Peyer's patch (tissue), 4 donors: ENCODE data around the gene LAP3. TPM values are rescaled to one million over a fixed set of nuclear protein-coding genes. Genes with fewer than 3 reads are reported as not detected.
"Not testable (repeated sequence)": the region's sequence is repeated elsewhere in the genome, so short reads cannot be mapped to it uniquely, and the experiment has no call there.

Source experiments
- DNase-seq, 3 donors: peaks; one replicate each; pipeline ENCODE4 v3.0.0-alpha.2; 2017 to 2019
- H3K27ac ChIP-seq, 4 donors: fragments of 200-600 bp; sonication (generic); one replicate each; pipeline ENCODE4 v1.5.1; 2016 to 2019
- H3K27me3 ChIP-seq, 2 donors: fragments of 200-600 bp; sonication (generic); one replicate each; pipeline ENCODE4 v1.5.1; 2019
- H3K36me3 ChIP-seq, 3 donors: fragments of 200-600 bp; sonication (generic); one replicate each; pipeline ENCODE4 v1.5.1; 2016 to 2019
- H3K4me1 ChIP-seq, 4 donors: fragments of 200-600 bp; sonication (generic); one replicate each; pipeline ENCODE4 v1.5.1; 2016 to 2019
- H3K4me3 ChIP-seq, 4 donors: fragments of 200-600 bp; sonication (generic); 1 replicate in 3 of 4; 2 replicates in 1 of 4; pipeline ENCODE4 v1.5.1; 2016 to 2019; ENCODE audit warnings: mild to moderate bottlenecking in 1 of 4
- H3K9me3 ChIP-seq, 4 donors: fragments of 200-600 bp; sonication (generic); one replicate each; pipeline ENCODE4 v1.5.1; 2016 to 2019; ENCODE audit warnings: mild to moderate bottlenecking in 1 of 4
- CTCF ChIP-seq, 6 experiments: fragments of 450-650 bp in 4 of 6; fragments of 200-600 bp in 2 of 6; sonication (generic) in 1 of 6; IDR thresholded peaks; one replicate each; pipeline ENCODE4 v1.5.1; 2017 to 2019; ENCODE audit warnings: antibody characterized with exemption in 6 of 6, mild to moderate bottlenecking in 3 of 6, moderate library complexity in 1 of 6
- POLR2A ChIP-seq, 2 donors: fragments of 450-650 bp; IDR thresholded peaks; one replicate each; pipeline ENCODE4 v1.5.1; 2017; ENCODE audit warnings: antibody characterized with exemption in 2 of 2, mild to moderate bottlenecking in 2 of 2, moderate library complexity in 2 of 2
- total RNA-seq, 4 donors: library from RNA; depleted of rRNA; stranded (reverse); fragments of >200 nt; gene quantifications; one replicate each; pipeline ENCODE4 v1.1.0, GENCODE V29; 2016

The LAP3 gene
- total RNA-seq, 4 donors from 2014 or later, result 41.4 to 79.2 (median 67.4) TPM

DNA sequence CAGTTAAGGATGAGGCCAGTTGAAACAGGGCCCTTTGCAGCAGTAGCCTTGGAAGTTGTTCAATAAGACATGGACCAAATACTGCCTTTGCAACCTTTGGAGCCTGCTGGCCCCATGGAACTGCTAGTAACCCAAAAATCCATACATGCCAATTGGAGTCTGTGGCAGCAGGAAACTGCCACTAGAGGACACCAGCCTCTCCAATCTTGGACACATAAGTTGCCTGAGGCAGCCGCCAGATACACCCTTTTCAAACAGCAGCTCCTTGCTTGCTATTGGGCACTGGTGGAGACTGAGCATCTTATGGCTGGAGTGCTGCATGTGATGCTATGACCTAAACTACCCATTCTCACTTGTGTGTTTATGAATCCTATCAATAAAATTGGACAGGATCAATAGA, 14.8 kb upstream of the LAP3 start:
- Histone ChIP-seq H3K9me3 (no peaks in the 10 kb centered on the region), H3K27me3 (no peaks in the 10 kb centered on the region), H3K4me1 (no peaks in the 10 kb centered on the region), H3K27ac (no peak overlapping the region), H3K36me3 (no peaks in the 10 kb centered on the region), H3K4me3 (no peak overlapping the region)
- DNase-seq, result no peak
- TF ChIP-seq POLR2A (IDR thresholded peaks at IDR 0.05), result no peak
- no peak for TF ChIP-seq CTCF (IDR thresholded peaks at IDR 0.05)

DNA sequence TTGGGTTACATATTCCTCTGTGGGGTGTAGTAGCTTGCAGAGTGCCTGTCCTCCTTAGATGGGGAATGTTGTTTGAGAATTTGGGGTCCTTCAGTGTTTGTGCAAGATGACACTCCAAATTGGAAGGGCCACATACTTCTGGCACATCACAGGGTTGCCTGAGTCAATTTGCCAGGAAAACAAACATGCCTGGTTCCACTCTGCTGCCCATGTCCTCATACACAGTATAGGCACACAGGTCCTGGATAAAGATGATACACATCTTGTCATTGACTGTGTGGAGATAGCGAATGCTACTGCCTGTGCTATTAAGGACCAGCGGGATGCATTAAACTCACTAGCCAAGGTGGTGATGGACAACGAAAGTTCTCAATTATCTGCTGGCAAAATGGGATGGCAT, 11.2 kb upstream of the LAP3 start:
- H3K36me3 ChIP-seq, result no peaks in the 10 kb centered on the region
- no peaks in the 10 kb centered on the region for H3K27me3 ChIP-seq
- H3K27ac ChIP-seq, result no peak overlapping the region
- no peaks in the 10 kb centered on the region for H3K4me1 ChIP-seq
- H3K9me3 ChIP-seq, result no peaks in the 10 kb centered on the region
- TF ChIP-seq CTCF (IDR thresholded peaks at IDR 0.05) (no peak), POLR2A (IDR thresholded peaks at IDR 0.05) (no peak)
- no peak overlapping the region for H3K4me3 ChIP-seq
- DNase-seq, result no peak

DNA sequence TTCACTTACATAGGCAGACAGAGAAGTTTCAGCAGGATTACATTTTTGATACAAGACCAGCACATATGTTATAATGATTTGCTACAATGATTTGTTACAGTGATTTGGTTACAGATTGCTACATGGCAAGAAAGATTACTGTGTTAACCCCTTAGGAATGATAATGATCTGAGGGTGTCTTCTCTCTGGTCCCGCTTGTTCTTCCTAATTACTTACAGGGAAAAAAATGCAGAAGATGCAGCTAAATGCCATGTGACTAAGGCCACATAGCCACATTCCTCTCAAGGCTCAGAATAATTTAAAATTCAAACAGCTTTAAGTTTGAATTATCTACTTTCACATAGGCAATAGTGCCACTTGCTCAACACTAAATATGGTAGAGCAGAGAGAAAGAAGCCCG, 9.7 kb upstream of the LAP3 start:
- no peak for TF ChIP-seq CTCF (IDR thresholded peaks at IDR 0.05)
- no peak for TF ChIP-seq POLR2A (IDR thresholded peaks at IDR 0.05)
- no peak overlapping the region for H3K4me3 ChIP-seq
- H3K9me3 ChIP-seq, result no peaks in the 10 kb centered on the region
- H3K4me1 ChIP-seq, result no peaks in the 10 kb centered on the region
- no peak for DNase-seq
- H3K36me3 ChIP-seq, result no peaks in the 10 kb centered on the region
- no peaks in the 10 kb centered on the region for H3K27me3 ChIP-seq
- no peak overlapping the region for H3K27ac ChIP-seq

DNA sequence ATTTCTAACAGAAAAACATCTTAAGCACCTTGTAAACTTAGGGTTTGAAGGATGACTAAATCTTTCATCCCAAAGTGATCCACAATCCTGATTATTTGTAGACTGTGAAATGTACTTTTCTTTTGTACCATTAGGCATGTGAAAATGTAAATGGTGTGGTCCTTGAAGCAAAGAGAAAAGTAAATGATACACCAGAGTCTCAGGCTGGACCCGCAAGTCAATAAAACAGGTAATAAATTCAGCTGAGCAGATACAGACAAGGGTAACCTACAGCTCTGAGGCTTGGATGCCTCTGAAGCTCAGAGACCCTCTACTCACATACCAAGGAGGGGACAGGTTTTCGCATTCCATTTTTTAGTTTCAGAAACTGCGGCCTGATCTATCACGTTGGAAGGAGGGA, 2.8 kb upstream of the LAP3 start:
- TF ChIP-seq POLR2A (IDR thresholded peaks at IDR 0.05), result no peak
- no peak for TF ChIP-seq CTCF (IDR thresholded peaks at IDR 0.05)
- DNase-seq, result no peak
- no peaks in the 10 kb centered on the region for H3K27me3 ChIP-seq

DNA sequence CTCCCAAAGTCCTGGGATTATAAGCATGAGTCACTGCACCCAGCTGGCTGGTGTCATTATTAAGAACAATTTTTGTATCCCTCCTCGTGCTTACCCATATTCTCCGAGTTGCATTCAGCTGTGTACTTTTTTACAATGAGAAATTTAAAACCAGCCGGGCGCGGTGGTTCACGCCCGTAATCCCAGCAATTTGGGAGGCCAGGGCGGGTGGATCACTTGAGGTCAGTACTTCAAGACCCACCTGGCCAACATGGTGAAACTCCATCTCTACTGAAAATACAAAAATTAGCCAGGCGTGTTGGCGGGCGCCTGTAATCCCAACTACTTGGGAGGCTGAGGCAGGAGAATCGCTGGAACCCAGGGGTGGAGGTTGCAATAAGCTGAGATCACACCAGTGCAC, 1.8 kb upstream of the LAP3 start:
- not testable (repeated sequence) for H3K9me3 ChIP-seq
- H3K4me1 ChIP-seq, result peaks cover 0 to 26% (median 6%) of the 10 kb centered on the region in 4 donors

More for the DNA sequence above, 2.8 kb upstream of the LAP3 start:
- H3K36me3 ChIP-seq, result no peaks in the 10 kb centered on the region
- no peak overlapping the region for H3K4me3 ChIP-seq
- no peak overlapping the region for H3K27ac ChIP-seq
- peaks cover 0 to 16% (median 5%) of the 10 kb centered on the region in 4 donors for H3K4me1 ChIP-seq
- H3K9me3 ChIP-seq, result no peaks in the 10 kb centered on the region

DNA sequence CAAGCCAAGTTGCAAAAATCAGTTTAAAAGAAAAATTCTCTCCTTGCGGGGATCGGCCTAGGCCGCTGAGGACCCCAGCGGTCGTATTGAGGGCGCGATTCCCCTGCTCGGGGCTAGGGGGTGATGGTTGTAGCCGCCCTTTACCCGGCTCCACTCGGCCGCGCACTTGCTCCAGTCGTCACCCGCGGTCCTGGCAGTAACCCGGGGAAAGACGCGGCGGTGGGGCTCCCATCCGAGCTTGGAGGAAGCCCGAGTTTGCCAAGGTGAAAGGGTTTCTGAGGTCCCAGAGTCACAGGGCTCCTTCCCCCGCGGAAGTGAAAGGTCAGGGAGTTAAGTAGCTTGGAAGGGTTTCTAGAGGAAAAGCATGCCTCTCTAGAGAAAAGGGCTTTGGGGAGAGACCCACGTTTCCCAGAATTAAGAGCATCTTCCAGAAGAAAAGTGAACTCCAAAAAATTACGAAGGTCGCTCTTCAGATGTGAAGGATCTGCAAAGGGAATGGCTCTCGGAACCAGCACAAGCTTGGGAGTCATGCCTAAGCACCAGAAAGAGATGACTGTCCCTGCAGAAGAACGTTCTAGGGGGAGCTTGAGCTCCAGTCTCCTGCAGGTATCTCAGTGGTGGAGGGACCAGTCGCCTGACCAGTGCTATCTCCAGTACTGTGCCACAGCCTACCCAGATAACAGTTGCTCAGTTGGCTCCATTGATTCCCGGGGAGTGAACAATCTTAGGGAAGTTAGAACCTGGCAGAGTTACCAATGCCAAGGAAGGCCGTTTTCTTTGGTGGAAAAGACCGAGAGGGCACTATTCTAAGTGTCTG, 875 bp downstream of the LAP3 start:
- Histone ChIP-seq H3K9me3 (no peaks in the 10 kb centered on the region), H3K4me3 (peak overlapping the region; percentile 70 to 87 (median 83)), H3K36me3 (peaks cover 0 to 28% (median 0%) of the 10 kb centered on the region in 3 donors), H3K4me1 (peaks cover 0 to 32% (median 7%) of the 10 kb centered on the region in 4 donors), H3K27me3 (no peaks in the 10 kb centered on the region), H3K27ac (peak overlapping the region; percentile 85 to 97 (median 94))
- TF ChIP-seq POLR2A (IDR thresholded peaks at IDR 0.05), result no peak
- peak in 1 of 6 experiments; percentile 14 for TF ChIP-seq CTCF (IDR thresholded peaks at IDR 0.05)
- DNase-seq, result peak in 2 of 3 donors; percentile 44 to 69

More for the DNA sequence above, 1.8 kb upstream of the LAP3 start:
- H3K27ac ChIP-seq, H3K4me3 ChIP-seq, DNase-seq, H3K27me3 ChIP-seq, H3K36me3 ChIP-seq: not testable (repeated sequence)
